Body of pancreas (tissue), 4 donors: ENCODE data around the gene TNFRSF12A.

Source experiments
- CTCF ChIP-seq, 7 experiments: fragments of 450-650 bp in 4 of 7; fragments of 200-600 bp in 3 of 7; sonication (generic) in 3 of 7; IDR thresholded peaks; one replicate each; pipeline ENCODE4 v1.5.1; 2016 to 2019; ENCODE audit warnings: antibody characterized with exemption in 7 of 7
- POLR2A ChIP-seq, 3 donors: fragments of 450-650 bp; IDR thresholded peaks; one replicate each; pipeline ENCODE4 v1.6.1; 2016; ENCODE audit warnings: antibody characterized with exemption in 3 of 3, mild to moderate bottlenecking in 2 of 3

DNA sequence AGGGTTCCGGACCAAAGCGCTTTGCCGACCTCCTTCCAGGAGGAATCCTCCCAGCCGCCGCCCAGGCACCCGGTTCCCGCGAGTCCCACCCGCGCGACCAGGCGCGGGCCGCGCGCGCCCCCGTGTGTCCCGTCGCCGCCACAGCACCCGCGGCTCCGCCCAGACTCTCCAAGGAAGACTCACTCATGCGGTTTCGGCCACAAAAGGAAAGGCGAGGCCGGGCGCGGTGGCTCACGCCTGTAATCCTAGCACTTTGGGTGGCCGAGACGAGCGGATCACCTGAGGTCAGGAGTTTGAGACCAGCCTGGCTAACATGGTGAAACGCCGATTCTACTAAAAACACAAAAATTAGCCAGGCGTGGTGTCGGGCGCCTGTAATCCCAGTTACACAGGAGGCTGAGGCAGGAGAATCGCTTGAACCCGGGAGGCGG is 36.4 kb upstream of the TNFRSF12A start:
- TF ChIP-seq CTCF (IDR thresholded peaks at IDR 0.05) = peak; percentile 72 to 99 (median 94)
- no peak for TF ChIP-seq POLR2A (IDR thresholded peaks at IDR 0.05)
